Adrenal gland (tissue), 5 donors: ENCODE data around the gene CLMP.

ENCODE experiments used
- CTCF ChIP-seq, 6 experiments: fragments of 450-650 bp in 4 of 6; fragments of 200-600 bp in 2 of 6; sonication (generic) in 1 of 6; IDR thresholded peaks; 1 replicate in 5 of 6; 2 replicates in 1 of 6; pipeline versions ENCODE4 v1.5.1 to v1.8.0; 2016 to 2021; ENCODE audit warnings: antibody characterized with exemption in 6 of 6, mild to moderate bottlenecking in 2 of 6, moderate library complexity in 1 of 6
- POLR2A ChIP-seq, 2 donors: fragments of 450-650 bp; IDR thresholded peaks; one replicate each; pipeline ENCODE4 v1.6.1; 2017; ENCODE audit warnings: antibody characterized with exemption in 2 of 2, mild to moderate bottlenecking in 2 of 2, moderate library complexity in 1 of 2
- donor health status: DM: no; HTN: no; CAD: no.

- no peak for TF ChIP-seq POLR2A (IDR thresholded peaks at IDR 0.05)
- TF ChIP-seq CTCF (IDR thresholded peaks at IDR 0.05) = no peak
These were observed 148.4 kb downstream of the CLMP start for GRCh38 chr11:123046473-123047259.
